H1 (cell line): ENCODE data around the gene SLC27A4. TPM values are rescaled to one million over a fixed set of nuclear protein-coding genes. Genes with fewer than 3 reads are reported as not detected.

Experiments
- CHD1 ChIP-seq: IDR thresholded peaks from 2 replicates; pipeline ENCODE4 v1.6.1; 2012; ENCODE audit warnings: low read depth, low read length, improper control_type of control experiment
- E2F6 ChIP-seq: IDR thresholded peaks from 2 replicates; pipeline ENCODE4 v1.6.1; 2012; ENCODE audit warnings: inconsistent platforms
- GABPA ChIP-seq: IDR thresholded peaks from 2 replicates; pipeline ENCODE4 v1.6.1; 2011; ENCODE audit warnings: mild to moderate bottlenecking, low read length, moderate library complexity, borderline replicate concordance; ENCODE audit not compliant: insufficient read depth
- KDM5A ChIP-seq: fragments of 200-600 bp; IDR thresholded peaks from 2 replicates; pipeline ENCODE4 v1.7.1; 2012; ENCODE audit warnings: mild to moderate bottlenecking, low read length, inconsistent platforms, mixed read lengths
- MAX ChIP-seq: IDR thresholded peaks from 2 replicates; pipeline ENCODE4 v1.6.1; 2012; ENCODE audit warnings: inconsistent platforms
- RBBP5 ChIP-seq: IDR thresholded peaks from 2 replicates; pipeline ENCODE4 v1.7.1; 2012; ENCODE audit warnings: low read depth, mild to moderate bottlenecking, inconsistent platforms, low read length, moderate library complexity, borderline replicate concordance
- RXRA ChIP-seq: IDR thresholded peaks from 2 replicates; pipeline ENCODE4 v1.6.1; 2011; ENCODE audit warnings: low read depth, mild to moderate bottlenecking, low read length, moderate library complexity; ENCODE audit not compliant: insufficient read depth
- TCF12 ChIP-seq: IDR thresholded peaks from 2 replicates; pipeline ENCODE4 v1.6.1; 2011; ENCODE audit warnings: low read depth, mild to moderate bottlenecking, low read length
- TEAD4 ChIP-seq: IDR thresholded peaks from 2 replicates; pipeline ENCODE4 v1.6.1; 2012; ENCODE audit warnings: low read depth, low read length, inconsistent platforms, mixed read lengths
- polyA plus RNA-seq, 7 experiments: library from polyadenylated mRNA; depleted of rRNA in 3 of 7; stranded (reverse) in 5 of 7; unstranded in 2 of 7; fragments of >200 nt in 5 of 7; fragments of 200-250 nt in 2 of 7; gene quantifications; 1 replicate in 5 of 7; 2 replicates in 1 of 7; 4 replicates in 1 of 7; pipeline versions ENCODE4 v1.2.1 to v1.2.3, GENCODE V29; 2011 to 2013; ENCODE audit warnings: missing spikeins in 2 of 7, mixed read lengths in 2 of 7
- total RNA-seq: library from RNA; stranded (reverse); fragmentation: NEBNext Ultra II Directional; extraction: Animal tissue kit (Norgen Biotek cat#: 25700); gene quantifications from 2 replicates; pipeline ENCODE4 v1.2.1, GENCODE V29; 2021

SLC27A4 gene
- total and polyA plus RNA-seq, 2 of the 8 experiments (the other 6 are each of a cell fraction or from before 2014, with no cell fraction given) = 14.9 to 20.5 TPM

GRCh38 chr9:128392302-128393144 is 52.2 kb downstream of the SLC27A4 start (continued):
- TF ChIP-seq KDM5A (no peak), TEAD4 (no peak), RXRA (no peak), E2F6 (no peak), MAX (no peak), CHD1 (no peak), GABPA (no peak), RBBP5 (0 out of 2 replicates have a peak, but pooled peaks have one; percentile 37), TCF12 (no peak)
